Measurements from ENCODE around the gene PON2.

- no peak for TF ChIP-seq POLR2AphosphoS5 (IDR thresholded peaks at IDR 0.05; ENCODE audit: low read depth, low read length)
- no peak for TF ChIP-seq CTCF (IDR thresholded peaks at IDR 0.05 in 2 of 3, conservative IDR thresholded peaks at IDR 0.05 in 1 of 3; ENCODE audit: borderline replicate concordance in 1 of 3, insufficient read depth in 1 of 3, low read depth in 2 of 3, low read length in 2 of 3)
- no peak for TF ChIP-seq RAD21 (IDR thresholded peaks at IDR 0.05; ENCODE audit: low read depth)
- TF ChIP-seq SIN3A (IDR thresholded peaks at IDR 0.05; ENCODE audit: low read depth) = no peak
- no peak for TF ChIP-seq POLR2A (IDR thresholded peaks at IDR 0.05; ENCODE audit: borderline replicate concordance, extremely low read depth, insufficient read depth, insufficient read length)
- no peak for TF ChIP-seq JUND (IDR thresholded peaks at IDR 0.05)
- no peak for TF ChIP-seq TCF7L2 (IDR thresholded peaks at IDR 0.05; ENCODE audit: borderline replicate concordance, extremely low read depth, insufficient read depth, insufficient read length)
- TF ChIP-seq SRF (IDR thresholded peaks at IDR 0.05; ENCODE audit: low read depth) = no peak
- TF ChIP-seq EZH2 (IDR thresholded peaks at IDR 0.05) = no peak
- no peak for TF ChIP-seq MAX (IDR thresholded peaks at IDR 0.05)
- no peak for TF ChIP-seq CEBPB (IDR thresholded peaks at IDR 0.05; ENCODE audit: low read depth)
- TF ChIP-seq EZH2phosphoT487 (IDR thresholded peaks at IDR 0.05; ENCODE audit: borderline replicate concordance) = no peak
- no peak for TF ChIP-seq YY1 (IDR thresholded peaks at IDR 0.05; ENCODE audit: extremely low read depth, insufficient replicate concordance, low read depth, low read length)
- no peak for TF ChIP-seq ATF3 (IDR thresholded peaks at IDR 0.05)
Observed at GRCh38 chr7:95433129-95433528, 1.7 kb downstream of the PON2 start.

Measured in HCT116 (cell line).